Urothelium cell line (cell line): Measurements from ENCODE around the gene ANGPTL8.

ENCODE experiments used
- DNase-seq: peaks from one replicate; pipeline ENCODE4 v3.0.0; 2011; ENCODE audit warnings: low spot score, mixed read lengths
- FAIRE-seq: peaks from 2 replicates; lab custom pipeline; 2011; peaks lifted over from hg19 to GRCh38; lab: Jason Lieb, UNC

ANGPTL8 gene

DNA sequence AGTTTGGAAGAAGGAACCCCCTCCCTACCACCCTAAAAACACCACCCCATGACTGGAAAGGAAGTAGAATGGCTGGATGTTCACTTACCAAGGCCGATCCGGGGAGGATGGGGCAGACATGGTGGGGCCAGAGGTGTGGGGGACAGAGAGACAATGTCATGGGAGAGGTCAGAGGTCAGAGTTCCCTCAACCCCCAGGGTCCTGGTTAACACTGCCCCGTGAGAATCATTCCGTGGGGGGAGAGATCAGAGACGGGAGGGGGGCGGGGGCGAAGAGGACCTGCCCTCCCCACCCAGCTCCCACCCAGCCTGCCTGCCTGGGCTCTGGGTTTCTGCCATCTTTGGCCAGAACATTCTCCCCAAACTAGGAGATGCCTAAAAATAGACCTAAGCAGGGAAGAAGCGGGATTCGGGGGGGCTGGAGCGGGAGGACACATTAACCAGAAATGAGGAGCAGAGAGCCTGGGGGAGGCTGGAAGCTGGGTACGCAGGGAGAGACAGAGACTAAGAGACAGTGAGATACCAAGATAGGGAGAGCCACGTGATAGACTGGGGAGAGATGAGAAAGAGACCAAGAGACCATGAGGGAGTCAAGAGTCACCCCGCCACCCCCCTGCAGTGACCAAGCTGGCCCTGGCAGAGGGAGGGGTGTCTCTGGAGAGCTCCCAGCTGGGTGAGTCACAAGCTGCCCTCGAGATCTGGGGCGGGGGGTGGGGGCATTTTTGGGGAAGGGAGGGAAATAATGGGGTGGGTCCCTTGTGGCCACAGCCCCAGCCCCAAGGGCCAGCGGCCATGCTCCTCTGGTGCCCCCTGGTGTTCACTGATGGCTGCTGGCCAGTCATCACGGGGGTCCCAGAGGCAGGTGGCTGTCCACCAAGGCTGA lies 36.0 kb upstream of the ANGPTL8 start:
- peak; percentile 60 for DNase-seq
- no peak for FAIRE-seq

DNA sequence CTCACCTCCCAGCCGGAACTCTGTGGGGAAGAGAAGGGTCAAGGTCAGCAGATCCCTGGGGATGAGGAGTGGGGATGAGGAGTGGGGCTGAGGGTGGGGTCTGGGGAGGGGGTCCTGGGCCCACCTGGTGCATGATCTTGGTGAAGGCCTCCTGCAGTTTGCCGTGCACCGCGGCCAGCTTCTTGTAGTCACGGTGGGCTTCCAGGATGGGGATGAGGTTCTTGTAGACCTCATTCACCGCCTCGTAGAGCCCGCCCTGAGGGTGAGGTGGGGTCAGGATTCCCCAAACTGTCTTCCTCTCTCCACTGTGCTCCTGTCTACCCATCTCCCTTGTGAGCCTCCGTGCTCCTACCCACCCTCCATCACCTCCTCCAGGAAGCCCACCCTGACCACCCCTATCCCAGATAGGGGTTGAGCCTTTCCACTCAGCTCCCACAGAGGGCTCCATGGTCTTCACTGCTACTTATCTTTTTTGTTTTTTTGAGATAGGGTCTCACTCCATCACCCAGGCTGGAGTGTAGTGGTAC lies 35.3 kb upstream of the ANGPTL8 start:
- FAIRE-seq, result no peak

DNA sequence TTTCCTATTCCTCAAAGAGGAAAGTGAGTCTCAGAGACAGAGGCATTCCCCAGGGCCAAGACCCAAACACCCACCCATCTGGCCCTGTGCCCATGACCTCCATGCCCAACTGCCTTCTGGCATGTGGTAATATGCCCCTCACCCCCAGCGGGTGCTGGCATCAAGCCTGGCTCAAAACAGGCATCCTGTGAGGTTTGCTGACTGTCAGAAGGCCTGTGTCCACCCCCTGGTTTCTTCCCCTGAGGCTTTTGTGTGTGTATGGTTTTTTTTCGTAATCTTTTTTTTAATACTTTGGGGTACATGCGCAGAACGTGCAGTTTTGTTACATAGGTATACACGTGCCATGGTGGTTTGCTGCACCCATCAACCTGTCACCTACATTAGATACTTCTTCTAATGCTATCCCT lies 34.5 kb upstream of the ANGPTL8 start:
- no peak for FAIRE-seq
- DNase-seq, result no peak

More for the DNA sequence above, 35.3 kb upstream of the ANGPTL8 start:
- DNase-seq, result no peak

DNA sequence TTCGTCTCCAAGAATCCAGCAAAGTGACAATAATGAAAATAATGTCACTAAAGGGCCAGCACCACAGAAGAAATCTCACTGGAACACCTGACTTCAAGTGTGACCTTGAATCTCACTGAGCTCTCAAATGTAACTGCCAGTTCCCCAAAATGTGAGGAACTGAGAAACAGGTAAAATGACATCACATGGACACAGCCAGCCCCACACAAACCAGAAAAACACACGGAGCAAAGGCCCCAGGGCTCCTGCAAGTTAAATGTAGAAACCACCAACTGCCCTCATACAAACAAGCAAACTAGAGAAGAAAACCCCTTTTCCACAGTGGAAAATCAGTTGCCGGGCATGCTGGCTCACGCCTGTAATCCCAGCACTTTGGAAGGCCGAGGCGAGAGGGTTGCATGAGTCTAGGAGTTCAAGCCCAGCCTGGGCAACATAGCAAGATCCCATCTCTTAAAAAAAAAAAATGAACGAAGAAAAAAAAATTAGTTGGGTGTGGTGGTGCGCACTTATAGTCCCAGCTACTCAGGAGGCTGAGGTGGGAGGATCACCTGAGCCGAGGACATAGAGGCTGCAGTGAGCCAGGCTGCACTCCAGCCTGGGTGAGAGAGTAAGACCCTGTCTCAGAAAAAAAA lies 33.4 kb upstream of the ANGPTL8 start:
- no peak for FAIRE-seq
- no peak for DNase-seq

DNA sequence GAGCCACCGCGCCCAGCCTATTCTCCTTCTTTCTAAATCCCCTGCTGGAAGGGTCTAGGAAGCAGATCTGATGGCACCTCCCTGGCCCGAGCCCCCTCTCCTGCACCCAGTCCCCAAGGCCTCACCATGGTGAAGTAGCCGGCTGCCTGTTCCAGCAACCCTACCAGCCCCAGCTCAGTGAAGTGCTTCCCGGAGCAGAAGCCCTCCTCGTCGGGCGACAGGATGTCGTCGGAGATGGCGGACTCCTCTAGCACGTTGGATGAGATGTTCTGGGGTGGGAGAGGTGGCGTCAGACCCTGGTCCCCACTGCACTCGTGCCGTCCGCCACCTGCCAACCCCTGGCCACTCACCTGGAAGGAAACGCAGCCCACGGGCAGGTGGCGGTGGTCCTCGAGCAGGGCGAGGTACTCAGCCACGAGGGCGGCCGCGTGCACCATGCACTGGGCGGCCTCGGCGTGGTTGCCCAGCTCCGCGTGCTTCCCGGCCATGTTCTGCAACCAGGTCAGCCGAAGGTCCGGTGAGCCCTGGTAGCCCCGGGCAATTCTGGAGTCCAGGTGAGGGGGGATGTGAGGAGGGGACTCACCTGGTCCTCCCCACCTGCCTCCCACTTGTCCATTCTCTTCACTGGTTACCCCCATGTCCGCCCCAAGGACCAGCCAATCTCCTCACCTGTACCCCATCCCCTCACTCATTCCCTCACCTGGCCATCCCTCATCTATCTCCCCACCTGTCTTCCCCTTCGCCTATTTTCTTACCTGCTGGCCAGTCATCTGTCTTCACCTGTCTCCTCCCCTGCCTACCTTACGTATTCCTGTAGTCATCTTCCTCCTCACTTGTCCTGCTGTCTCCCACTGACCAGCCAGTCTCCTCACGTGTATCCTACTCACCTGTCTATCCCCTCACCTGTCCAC lies 30.6 kb upstream of the ANGPTL8 start:
- FAIRE-seq (no peak), DNase-seq (no peak)

DNA sequence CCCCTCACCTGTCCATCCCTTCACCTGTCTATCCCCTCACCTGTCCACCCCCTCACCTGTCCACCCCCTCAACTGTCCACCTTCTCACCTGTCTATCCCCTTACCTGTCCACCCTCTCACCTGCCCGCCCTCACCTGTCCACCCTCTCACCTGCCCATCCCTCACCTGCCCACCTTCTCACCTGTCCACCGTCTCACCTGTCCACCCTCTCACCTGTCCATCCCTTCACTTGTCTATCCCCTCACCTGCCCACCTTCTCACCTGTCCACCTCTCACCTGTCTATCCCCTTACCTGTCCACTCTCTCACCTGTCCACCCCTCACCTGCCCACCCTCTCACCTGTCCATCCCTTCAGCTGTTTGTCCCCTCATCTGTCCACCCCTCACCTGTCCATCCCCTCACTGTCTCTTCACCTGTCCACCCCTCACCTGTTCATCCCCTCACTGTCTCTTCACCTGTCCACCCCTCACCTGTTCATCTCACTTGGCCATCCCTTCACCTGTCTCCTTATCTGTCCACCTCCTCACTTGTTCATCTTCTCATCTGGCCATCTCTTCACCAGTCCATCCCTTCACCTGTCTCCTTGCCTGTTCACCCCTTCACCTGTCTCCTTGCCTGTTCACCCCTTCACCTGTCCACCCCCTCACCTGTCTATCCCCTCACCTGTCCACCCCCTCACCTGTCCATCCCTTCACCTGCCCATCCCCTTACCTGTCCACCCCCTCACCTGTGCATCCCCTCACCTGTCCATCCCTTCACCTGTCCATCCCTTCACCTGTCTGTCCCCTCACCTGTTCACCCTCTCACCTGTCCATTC lies 29.4 kb upstream of the ANGPTL8 start:
- FAIRE-seq, result peak; percentile 61

DNA sequence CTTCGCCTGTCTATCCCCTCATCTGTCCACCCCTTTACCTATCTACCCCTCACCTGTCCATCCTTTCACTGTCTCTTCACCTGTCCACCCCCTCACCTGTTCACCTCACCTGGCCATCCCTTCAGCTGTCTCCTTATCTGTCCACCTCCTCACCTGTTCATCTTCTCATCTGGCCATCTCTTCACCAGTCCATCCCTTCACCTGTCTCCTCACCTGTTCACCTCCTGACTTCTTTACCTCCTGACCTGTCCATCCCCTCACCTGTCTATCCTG lies 28.8 kb upstream of the ANGPTL8 start:
- DNase-seq (no peak), FAIRE-seq (no peak)

More for the DNA sequence above, 29.4 kb upstream of the ANGPTL8 start:
- no peak for DNase-seq

DNA sequence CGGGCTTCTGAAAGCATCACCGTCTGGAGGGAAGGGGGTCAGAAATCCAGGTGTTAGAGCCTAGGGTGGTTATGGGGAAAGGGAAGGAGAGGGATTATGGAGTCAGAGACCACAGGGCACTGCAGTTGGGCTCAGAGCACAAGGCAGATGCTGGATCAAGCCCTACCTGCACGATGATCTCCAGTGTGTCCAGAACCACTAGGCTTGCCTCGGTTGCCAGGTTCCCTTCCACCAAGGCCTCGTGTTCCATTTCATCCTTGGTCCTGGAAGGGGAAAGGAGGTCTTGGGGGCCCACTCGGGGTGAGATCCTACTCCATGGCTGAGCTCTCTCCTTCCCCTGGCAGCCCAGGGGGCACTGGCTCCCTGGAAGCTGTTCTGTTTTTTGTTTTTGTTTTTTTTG lies 25.0 kb upstream of the ANGPTL8 start:
- DNase-seq (no peak), FAIRE-seq (no peak)

DNA sequence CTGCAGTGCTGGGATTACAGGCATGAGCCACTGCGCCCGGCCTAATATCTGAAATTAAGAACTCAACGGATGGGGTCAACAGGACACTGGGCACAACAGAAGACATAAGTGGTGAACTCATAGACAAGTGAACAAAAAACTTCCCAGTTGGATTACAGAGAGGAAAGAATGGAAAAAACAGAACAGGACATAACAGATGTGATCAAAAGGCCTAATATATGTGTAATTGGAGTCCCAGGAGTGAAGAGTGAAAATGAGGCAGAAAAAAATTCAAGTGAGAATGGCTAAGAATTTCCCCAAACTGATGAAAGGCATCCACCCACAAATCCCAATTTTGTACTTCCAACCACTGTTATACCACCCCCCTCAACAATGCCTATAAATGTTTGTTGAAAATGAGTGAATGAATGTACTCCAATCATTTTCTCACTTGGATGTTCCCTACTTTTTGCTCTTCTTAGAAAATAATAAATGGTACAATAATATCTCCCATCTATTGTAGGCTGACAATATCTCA lies 18.3 kb upstream of the ANGPTL8 start:
- DNase-seq, result no peak
- FAIRE-seq, result no peak

DNA sequence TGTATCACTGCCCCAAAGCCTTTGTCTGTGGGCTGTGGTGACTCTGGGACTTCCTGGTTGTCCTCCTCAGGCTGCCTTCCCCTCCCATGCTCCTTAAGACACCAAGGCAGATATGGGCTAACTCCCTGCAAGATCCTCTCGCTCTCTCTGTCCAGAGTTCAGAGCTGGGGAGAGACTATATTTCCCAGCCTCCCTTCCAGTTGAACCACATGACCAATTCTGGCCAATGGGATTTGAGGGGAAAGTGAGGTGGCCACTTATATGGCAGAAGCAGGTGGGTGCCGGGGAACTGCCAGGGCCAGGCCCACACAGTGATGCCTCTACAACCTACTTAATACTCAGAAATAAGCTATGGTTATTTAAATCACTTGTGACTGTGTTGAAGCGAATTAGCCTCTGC lies 16.2 kb upstream of the ANGPTL8 start:
- FAIRE-seq (no peak), DNase-seq (no peak)

DNA sequence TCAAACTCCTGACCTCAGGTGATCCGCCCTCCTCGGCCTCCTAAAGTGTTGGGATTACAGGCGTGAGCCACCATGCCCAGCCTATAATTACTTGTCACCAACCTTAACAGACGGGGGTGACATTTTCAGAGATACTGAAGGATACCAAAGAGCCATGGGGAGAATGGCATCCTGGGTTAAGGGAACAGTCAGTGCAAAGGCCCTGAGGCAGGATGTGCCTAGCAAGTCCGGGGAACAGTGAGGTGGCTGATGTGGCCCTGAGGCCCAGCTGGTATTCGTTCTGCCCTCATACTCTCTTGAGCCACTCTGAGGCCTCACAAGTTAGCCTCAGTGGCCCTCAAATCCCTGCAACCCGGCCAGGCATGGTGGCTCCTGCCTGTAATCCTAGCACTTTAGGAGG lies 15.0 kb upstream of the ANGPTL8 start:
- no peak for DNase-seq
- FAIRE-seq, result no peak

DNA sequence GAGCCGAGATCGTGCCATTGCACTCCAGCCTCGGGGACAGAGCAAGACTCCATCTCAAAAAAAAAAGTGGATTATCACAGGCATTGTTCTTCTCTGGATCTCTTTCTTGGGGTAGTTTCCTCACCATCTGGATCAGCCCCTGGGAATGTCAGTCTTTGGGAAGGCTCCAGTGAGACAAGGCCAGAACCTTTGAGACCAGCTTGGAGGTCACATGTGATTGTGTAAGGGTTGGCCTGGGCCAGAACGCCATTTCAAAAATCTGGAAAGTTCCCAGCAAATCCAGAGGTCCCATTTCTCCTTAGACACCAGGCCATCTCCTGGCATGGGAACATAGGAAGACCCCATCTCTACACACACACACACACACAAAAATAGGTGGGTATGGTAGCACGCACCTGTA lies 14.2 kb upstream of the ANGPTL8 start:
- DNase-seq, result no peak
- FAIRE-seq, result no peak

DNA sequence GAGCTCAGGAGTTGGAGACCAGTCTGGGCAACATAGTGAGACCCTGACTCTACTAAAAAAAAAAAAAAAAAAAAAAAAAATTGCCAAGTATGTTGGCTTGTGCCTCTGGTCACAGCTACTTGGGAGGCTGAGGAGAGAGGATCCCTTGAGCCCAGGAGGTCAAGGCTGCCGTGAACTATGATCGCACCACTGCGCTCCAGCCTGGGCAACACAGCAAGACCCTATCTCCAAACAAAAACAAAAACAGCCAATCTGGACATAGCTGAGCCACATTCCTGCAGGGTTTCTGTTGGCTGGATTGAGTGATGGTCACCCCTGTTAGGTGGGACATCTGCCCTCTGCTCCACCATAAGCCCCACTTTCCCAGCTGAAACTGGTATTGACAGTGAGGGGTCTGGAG lies 13.6 kb upstream of the ANGPTL8 start:
- FAIRE-seq, result no peak
- no peak for DNase-seq

DNA sequence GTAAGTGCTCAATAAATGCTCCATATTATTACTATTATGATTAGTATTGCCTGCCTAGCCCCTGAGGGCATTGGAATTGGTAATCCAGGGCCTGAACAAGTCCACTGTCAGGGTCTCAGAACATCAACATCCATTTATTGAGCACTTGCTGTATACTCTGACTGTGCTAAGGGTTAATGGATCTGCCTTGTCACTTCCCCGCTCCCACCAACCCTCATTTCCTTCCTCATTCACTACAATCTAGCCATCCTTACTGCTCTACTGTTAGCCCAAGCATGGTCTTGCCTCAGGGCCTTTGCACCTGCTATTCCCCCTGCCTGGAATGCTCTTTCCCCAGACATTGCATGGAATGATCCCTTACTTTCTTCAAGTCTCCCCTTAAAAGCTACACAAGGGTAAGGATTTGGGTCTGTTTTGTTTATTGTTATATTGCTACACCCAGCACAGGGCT lies 12.7 kb upstream of the ANGPTL8 start:
- no peak for FAIRE-seq
- no peak for DNase-seq

DNA sequence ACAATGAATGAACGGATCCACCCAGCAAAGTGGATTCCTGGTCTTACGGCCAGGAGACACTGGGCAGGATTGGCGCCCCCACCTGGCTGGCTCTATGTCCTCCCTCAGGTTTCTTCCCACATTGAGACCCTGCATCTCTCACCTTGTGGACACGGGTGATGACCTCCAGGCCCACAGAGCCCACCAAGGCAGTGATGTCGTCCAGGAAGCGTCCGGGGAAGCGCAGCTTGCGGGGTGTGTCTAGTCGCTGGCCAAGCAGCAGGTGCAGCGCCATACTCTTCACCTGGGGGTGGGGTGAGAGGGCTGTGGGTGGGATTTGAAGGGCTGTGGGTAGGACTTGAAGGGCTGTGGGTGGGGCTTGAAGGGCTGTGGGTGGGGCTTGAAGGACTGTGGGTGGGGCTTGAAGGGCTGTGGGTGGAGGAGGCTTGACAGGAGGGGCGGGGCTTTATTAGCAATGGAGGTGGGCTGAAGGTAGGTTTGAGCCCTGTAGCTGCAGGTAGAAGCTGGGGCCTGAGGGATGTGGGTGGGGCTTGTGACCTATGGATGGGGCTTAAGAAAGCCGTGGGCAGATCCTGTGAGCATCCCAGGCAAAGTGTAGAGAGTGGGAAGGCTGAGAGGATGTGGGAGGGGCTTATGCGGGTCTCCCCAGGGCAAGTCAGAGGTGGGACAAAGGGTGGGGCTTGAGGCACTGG lies 12.1 kb upstream of the ANGPTL8 start:
- FAIRE-seq, result no peak

DNA sequence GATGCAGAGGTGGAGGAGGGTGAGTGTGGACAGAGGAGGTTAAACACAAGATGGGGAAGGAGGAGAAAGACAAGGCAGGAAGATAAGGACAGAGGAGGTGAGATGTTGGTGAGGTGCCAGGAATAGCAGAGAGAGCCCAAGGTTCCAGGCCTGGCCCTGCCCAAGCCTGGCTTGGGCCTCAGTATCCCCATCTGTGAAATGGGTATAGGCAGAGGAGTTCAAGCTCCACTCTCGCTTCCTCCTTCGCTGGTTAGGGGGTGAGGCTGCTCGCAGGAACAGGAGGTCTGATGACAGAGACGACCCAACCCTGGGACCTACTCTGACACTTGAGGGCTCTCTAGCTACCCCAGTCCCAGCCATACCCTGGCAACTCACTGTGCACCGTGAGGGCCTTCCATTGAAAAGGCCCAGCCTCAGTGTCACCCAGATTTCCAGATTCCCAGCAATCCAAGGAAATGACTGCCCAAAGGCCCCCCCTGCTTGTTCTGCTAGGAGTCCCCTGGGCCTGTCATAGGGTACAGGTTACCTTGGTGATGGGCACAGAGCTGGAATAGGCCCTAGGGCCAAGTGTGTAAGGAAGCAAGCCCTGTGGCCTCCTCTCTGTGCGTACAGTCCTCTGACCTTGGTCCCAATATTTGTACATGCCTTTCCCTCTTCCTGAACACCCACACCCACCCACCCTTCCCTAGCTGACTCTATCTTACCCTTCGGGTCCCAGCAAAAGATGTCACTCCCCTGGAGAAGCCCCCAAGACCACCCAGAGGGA lies 8.6 kb upstream of the ANGPTL8 start:
- FAIRE-seq, result no peak
- DNase-seq, result no peak

More for the DNA sequence above, 12.1 kb upstream of the ANGPTL8 start:
- DNase-seq, result no peak

DNA sequence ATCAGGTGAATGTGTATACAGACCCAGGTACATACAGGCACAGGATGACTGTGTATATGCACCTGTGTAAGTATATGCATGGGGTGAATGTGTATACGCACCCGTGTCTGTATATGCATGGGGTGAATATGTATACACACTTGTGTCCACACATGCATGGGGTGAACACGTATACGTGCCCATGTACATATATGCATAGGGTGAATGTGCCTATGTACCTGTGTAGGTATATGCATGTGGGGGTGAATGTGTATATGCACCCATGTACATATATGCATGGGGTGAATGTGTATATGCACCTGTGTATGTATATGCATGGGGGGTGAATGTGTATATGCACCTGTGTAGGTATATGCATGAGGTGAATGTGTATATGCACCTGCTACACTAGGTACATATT lies 6.9 kb upstream of the ANGPTL8 start:
- FAIRE-seq, result no peak
- DNase-seq, result no peak

DNA sequence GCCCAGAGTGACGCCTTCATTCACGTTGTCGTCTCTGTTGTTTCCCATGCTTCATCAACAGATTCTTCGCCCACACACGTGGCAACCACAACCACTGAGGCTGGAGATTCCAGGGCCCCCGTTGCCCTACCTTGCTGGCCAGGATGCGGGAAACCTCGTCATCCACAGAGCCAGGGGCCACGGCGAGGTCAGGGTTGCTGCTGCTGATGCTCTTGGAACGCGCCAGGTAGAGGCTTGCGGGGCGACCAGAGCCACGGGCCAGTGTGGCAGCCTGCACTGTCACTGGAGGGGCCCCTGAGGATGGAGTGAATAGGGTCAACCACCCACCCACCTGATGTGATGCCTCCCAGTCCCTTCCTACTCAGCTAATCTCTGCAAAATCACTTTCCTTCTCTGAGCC lies 6.3 kb upstream of the ANGPTL8 start:
- no peak for FAIRE-seq

More for the DNA sequence above, 6.3 kb upstream of the ANGPTL8 start:
- DNase-seq, result no peak
